Neuronal stem cell (in vitro differentiated cells): ENCODE results near the gene MPP2.

ENCODE experiments used
- DNase-seq: peaks from one replicate; pipeline ENCODE4 v3.0.0-alpha.2; 2013; ENCODE audit warnings: low spot score
- H2AFZ ChIP-seq: one replicate; pipeline ENCODE4 v1.6.1; 2013; ENCODE audit warnings: mild to moderate bottlenecking, low read length, inconsistent platforms
- H2AK5ac ChIP-seq: 2 replicates; pipeline ENCODE4 v1.6.1; 2013; ENCODE audit warnings: low read depth, mild to moderate bottlenecking, inconsistent platforms, low read length, moderate library complexity, mixed read lengths
- H2BK120ac ChIP-seq: 2 replicates; pipeline ENCODE4 v1.6.1; 2013; ENCODE audit warnings: low read depth, mild to moderate bottlenecking, inconsistent platforms, low read length, moderate library complexity, mixed read lengths
- H2BK12ac ChIP-seq: one replicate; pipeline ENCODE4 v1.6.1; 2013; ENCODE audit warnings: low read length, inconsistent platforms
- H2BK15ac ChIP-seq: 2 replicates; pipeline ENCODE4 v1.6.1; 2013; ENCODE audit warnings: mild to moderate bottlenecking, low read length, inconsistent platforms, mixed read lengths
- H2BK5ac ChIP-seq: one replicate; pipeline ENCODE4 v1.6.1; 2013; ENCODE audit warnings: inconsistent platforms, mild to moderate bottlenecking, low read length, moderate library complexity
- H3K14ac ChIP-seq: one replicate; pipeline ENCODE4 v1.6.1; 2013; ENCODE audit warnings: low read length, inconsistent platforms
- H3K18ac ChIP-seq: 2 replicates; pipeline ENCODE4 v1.6.1; 2013; ENCODE audit warnings: low read length, inconsistent platforms
- H3K23ac ChIP-seq: 2 replicates; pipeline ENCODE4 v1.6.1; 2013; ENCODE audit warnings: low read depth, mild to moderate bottlenecking, mixed read lengths, low read length, inconsistent platforms; ENCODE audit not compliant: poor library complexity
- H3K27ac ChIP-seq: replicated peaks from 3 replicates; pipeline ENCODE4 v1.5.1; 2013; ENCODE audit warnings: low read length, inconsistent platforms
- H3K27me3 ChIP-seq, 3 experiments: 2 replicates each; pipeline ENCODE4 v1.6.1; 2013; ENCODE audit warnings: low read length in 3 of 3, mild to moderate bottlenecking in 2 of 3, inconsistent platforms in 1 of 3, low read depth in 1 of 3, mixed read lengths in 1 of 3, moderate library complexity in 1 of 3; ENCODE audit not compliant: control insufficient read depth in 3 of 3, insufficient read depth in 3 of 3
- H3K36me3 ChIP-seq, 2 donors: replicated peaks in 1 of 2; 2 replicates each; pipeline ENCODE4 v1.6.1; 2013; ENCODE audit warnings: low read length in 2 of 2; ENCODE audit not compliant: control insufficient read depth in 2 of 2, insufficient read depth in 2 of 2
- H3K4ac ChIP-seq: 2 replicates; pipeline ENCODE4 v1.6.1; 2013; ENCODE audit warnings: inconsistent platforms, mild to moderate bottlenecking, low read length, moderate library complexity
- H3K4me1 ChIP-seq, 2 donors: 1 replicate in 1 of 2; 2 replicates in 1 of 2; pipeline ENCODE4 v1.6.1; 2013; ENCODE audit warnings: low read length in 2 of 2, low read depth in 1 of 2; ENCODE audit not compliant: control insufficient read depth in 2 of 2, insufficient read depth in 1 of 2
- H3K4me2 ChIP-seq: one replicate; pipeline ENCODE4 v1.6.1; 2013; ENCODE audit warnings: mild to moderate bottlenecking, low read length, inconsistent platforms; ENCODE audit not compliant: insufficient read depth, poor library complexity, severe bottlenecking
- H3K4me3 ChIP-seq, 2 donors: 2 replicates each; pipeline ENCODE4 v1.5.1; 2013; ENCODE audit warnings: low read length in 2 of 2, mild to moderate bottlenecking in 2 of 2, inconsistent platforms in 1 of 2, moderate library complexity in 1 of 2
- H3K79me1 ChIP-seq: one replicate; pipeline ENCODE4 v1.6.1; 2013; ENCODE audit warnings: low read depth, mild to moderate bottlenecking, inconsistent platforms, low read length, moderate library complexity
- H3K9ac ChIP-seq: one replicate; pipeline ENCODE4 v1.6.1; 2013; ENCODE audit warnings: mild to moderate bottlenecking, low read depth, low read length, inconsistent platforms; ENCODE audit not compliant: poor library complexity
- H3K9me3 ChIP-seq, 2 donors: replicated peaks in 1 of 2; 2 replicates each; pipeline versions ENCODE3 to v1.6.1; 2013; ENCODE audit warnings: low read length in 2 of 2, mild to moderate bottlenecking in 2 of 2, inconsistent platforms in 1 of 2, low read depth in 1 of 2, mixed read lengths in 1 of 2, moderate library complexity in 1 of 2; ENCODE audit not compliant: control insufficient read depth in 2 of 2, insufficient read depth in 1 of 2
- H4K8ac ChIP-seq: one replicate; pipeline ENCODE4 v1.6.1; 2013; ENCODE audit warnings: low read depth, mild to moderate bottlenecking, inconsistent platforms, low read length, moderate library complexity
- H4K91ac ChIP-seq: one replicate; pipeline ENCODE4 v1.6.1; 2013; ENCODE audit warnings: low read length, low read depth, mild to moderate bottlenecking, inconsistent platforms; ENCODE audit not compliant: poor library complexity
- WGBS, 2 donors: extraction: QIAGEN DNeasy Blood & Tissue Kit; methylation state at CpG; one replicate each; pipeline ENCODE4 v1.1.7; 2013; ENCODE audit warnings: missing lambda C conversion rate in 2 of 2, mixed read lengths in 1 of 2; ENCODE audit not compliant: insufficient read length in 2 of 2, insufficient replicate concordance in 1 of 2; ENCODE audit errors: extremely low coverage in 2 of 2; 5-methylcytosine and 5-hydroxymethylcytosine counted together

Gene MPP2

DNA sequence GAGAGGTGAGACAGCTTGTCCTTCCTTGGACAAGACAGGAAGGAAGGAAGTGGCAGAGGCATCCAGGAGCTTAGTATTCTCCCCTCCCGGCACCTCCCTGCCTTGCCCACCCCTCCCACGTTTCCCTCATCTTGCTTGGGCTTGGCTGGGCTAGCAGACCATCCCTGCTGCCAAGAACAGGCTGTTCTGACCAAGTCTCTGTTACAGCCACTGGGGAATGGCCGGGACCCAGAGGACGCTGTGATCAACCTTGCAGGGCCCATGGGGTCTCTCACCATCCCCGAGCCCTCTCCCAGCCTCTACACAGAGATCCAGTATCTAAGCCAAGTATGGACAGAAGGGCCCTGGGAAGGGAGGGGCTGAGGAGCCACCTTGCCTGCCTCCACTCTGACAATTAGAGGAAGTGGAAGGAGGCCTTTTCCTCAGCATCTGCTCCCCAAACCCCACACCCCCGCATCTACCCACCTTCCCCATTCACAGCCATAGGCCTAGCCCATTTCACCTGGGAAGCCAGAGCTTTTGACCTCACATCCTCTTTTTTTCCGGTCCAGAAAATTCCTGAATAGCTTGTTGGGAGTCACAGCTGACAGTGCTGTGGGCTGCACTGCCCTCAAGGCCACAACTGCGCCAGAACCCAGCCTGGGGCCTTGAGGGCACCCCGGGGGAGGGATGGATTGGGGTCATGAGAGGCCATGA lies 46.3 kb downstream of the MPP2 start:
- peaks cover 0 to 42% (median 0%) of the 10 kb centered on the region in 3 experiments for H3K27me3 ChIP-seq
- H3K4ac ChIP-seq, result no peak overlapping the region
- no peak overlapping the region for H2BK15ac ChIP-seq
- no peak overlapping the region for H4K8ac ChIP-seq
- H3K23ac ChIP-seq, result no peak overlapping the region
- H3K27ac ChIP-seq, result no peak overlapping the region
- no peak overlapping the region for H2AFZ ChIP-seq
- H2AK5ac ChIP-seq, result no peak overlapping the region
- no peak overlapping the region for H2BK5ac ChIP-seq
- no peaks in the 10 kb centered on the region for H3K9me3 ChIP-seq
- H3K36me3 ChIP-seq, result no peaks in the 10 kb centered on the region
- no peak for DNase-seq
- WGBS, 2 donors, result no CpG with 5 or more reads among the region's 9 CpGs
- H2BK12ac ChIP-seq, result peak overlapping the region; percentile 30
- H3K14ac ChIP-seq, result no peak overlapping the region
- H2BK120ac ChIP-seq, result no peak overlapping the region
- no peak overlapping the region for H3K4me3 ChIP-seq
- peak overlapping the region; percentile 22 for H3K18ac ChIP-seq
- H3K4me2 ChIP-seq, result no peak overlapping the region
- no peaks in the 10 kb centered on the region for H3K79me1 ChIP-seq
- H3K9ac ChIP-seq, result no peak overlapping the region
- H4K91ac ChIP-seq, result no peak overlapping the region
- H3K4me1 ChIP-seq, result peaks cover 4 to 17% of the 10 kb centered on the region in 2 donors

DNA sequence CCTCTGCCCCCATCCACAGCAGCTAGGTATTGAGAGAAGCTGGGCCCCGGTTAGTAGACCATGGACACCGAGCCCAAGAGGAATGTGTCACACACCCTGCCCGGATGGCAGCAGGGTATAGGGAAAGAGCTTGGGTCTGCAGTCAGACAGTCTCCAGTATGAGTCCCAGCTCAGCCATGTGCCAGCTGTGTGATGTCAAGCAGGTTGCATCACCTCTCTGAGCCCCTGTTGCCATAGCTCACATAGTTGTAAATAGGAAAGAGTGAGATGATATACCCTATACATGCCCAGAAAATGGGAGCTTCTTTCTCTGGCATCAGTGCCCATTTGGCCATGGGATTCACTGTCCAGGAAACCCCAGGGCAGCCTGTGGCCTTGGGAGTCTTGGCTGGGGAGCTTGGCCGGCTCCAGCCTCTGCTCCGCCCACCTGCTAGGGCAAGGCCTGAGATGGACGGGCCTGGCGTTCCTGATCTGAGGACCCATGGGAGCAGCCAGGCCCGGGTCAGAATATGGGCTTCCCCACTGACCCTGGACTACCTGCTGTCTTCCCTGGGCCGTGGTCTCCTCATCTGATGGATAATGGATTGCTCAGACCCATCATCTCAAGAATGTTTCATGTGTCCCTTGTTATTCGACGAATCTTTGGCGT lies 47.1 kb downstream of the MPP2 start:
- Histone ChIP-seq H3K14ac (no peak overlapping the region), H2AFZ (no peak overlapping the region), H2BK15ac (no peak overlapping the region), H2BK5ac (no peak overlapping the region), H3K9me3 (no peaks in the 10 kb centered on the region), H3K4me3 (no peak overlapping the region), H3K79me1 (no peaks in the 10 kb centered on the region), H3K4me2 (no peak overlapping the region), H2AK5ac (peak overlapping the region; percentile 6), H4K91ac (no peak overlapping the region), H3K18ac (no peak overlapping the region), H3K27ac (no peak overlapping the region), H3K9ac (no peak overlapping the region), H3K4me1 (peaks cover 4 to 17% of the 10 kb centered on the region in 2 donors), H3K23ac (peak overlapping the region; percentile 87), H2BK120ac (no peak overlapping the region), H4K8ac (no peak overlapping the region), H3K36me3 (no peaks in the 10 kb centered on the region), H3K27me3 (peaks cover 0 to 48% (median 0%) of the 10 kb centered on the region in 3 experiments), H3K4ac (no peak overlapping the region), H2BK12ac (no peak overlapping the region)
- no CpG with 5 or more reads among the region's 12 CpGs for WGBS, 2 donors
- DNase-seq, result no peak

DNA sequence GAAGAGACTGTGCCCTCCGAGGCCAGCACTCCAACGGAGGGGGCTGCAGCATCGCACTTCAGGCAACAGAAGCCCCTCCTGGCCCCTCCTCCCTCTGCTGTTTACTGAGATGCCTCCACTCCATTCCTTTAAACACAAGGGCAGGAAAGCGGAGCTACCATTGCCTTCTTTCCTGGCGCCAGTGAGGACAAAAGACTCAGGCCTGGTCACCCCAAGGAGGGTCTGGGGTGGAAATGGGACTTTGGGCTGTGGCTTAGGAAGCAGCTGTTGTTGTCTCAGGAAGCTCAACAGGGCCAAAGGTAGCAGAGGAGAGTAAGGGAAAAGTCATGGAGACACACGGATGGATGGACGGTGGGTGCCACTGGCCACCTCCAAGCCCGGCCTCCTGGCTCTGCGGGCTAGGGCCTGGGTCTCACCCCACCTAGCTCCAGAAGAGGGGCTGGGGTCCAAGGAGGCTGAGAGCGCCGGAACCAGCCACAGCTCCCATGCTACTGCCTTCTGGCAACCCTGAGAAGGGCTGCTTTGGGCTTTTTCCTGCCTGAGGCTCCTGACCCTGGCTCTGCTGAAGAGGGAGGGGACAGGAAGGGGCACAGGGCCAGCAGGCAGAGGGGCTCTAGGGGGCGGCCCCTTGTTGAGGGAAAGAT lies 49.3 kb downstream of the MPP2 start:
- H2AFZ ChIP-seq, result peak overlapping the region; percentile 68
- peaks cover 0 to 63% (median 0%) of the 10 kb centered on the region in 3 experiments for H3K27me3 ChIP-seq
- H3K36me3 ChIP-seq, result no peaks in the 10 kb centered on the region
- peaks cover 4 to 9% of the 10 kb centered on the region in 2 donors for H3K4me1 ChIP-seq
- H3K9ac ChIP-seq, result peak overlapping the region; percentile 25
- peak overlapping the region; percentile 16 for H3K23ac ChIP-seq
- H2BK5ac ChIP-seq, result peak overlapping the region; percentile 43
- H3K4ac ChIP-seq, result no peak overlapping the region
- no peak overlapping the region for H2BK15ac ChIP-seq
- H4K8ac ChIP-seq, result no peak overlapping the region
- H3K14ac ChIP-seq, result peak overlapping the region; percentile 40
- H2BK120ac ChIP-seq, result no peak overlapping the region
- no peak overlapping the region for H2BK12ac ChIP-seq
- H4K91ac ChIP-seq, result peak overlapping the region; percentile 44
- no peaks in the 10 kb centered on the region for H3K9me3 ChIP-seq
- no peak overlapping the region for H3K4me3 ChIP-seq
- H2AK5ac ChIP-seq, result peak overlapping the region; percentile 45
- H3K27ac ChIP-seq, result no peak overlapping the region
- no peaks in the 10 kb centered on the region for H3K79me1 ChIP-seq
- no peak for DNase-seq
- no CpG with 5 or more reads among the region's 12 CpGs for WGBS, 2 donors
- H3K4me2 ChIP-seq, result no peak overlapping the region
- H3K18ac ChIP-seq, result peak overlapping the region; percentile 70

DNA sequence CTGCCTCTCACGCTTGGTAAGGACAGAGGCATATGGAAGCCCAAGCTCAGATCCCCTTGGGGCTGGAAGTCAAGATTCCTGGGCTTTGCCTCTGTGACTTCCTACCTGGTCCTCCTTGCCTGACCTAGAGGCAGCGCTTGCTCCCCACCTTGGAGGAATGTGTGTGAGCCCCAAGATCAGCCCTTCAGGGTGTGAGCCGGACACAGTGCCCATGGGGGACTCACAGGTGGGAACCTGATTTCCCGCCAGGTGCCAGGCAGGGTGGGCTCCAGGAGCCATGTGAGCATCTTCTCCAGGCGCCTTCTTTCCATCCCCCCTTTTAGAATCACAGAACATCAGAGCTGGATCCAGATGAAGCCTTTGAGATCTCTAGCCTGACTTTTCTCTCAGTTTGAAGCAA lies 50.2 kb downstream of the MPP2 start:
- Histone ChIP-seq H3K4me3 (no peak overlapping the region), H3K18ac (no peak overlapping the region), H4K91ac (no peak overlapping the region), H4K8ac (no peak overlapping the region), H2AK5ac (peak overlapping the region; percentile 66), H3K27ac (no peak overlapping the region), H3K14ac (no peak overlapping the region), H3K4me2 (no peak overlapping the region), H3K79me1 (no peaks in the 10 kb centered on the region), H3K36me3 (no peaks in the 10 kb centered on the region), H2BK12ac (no peak overlapping the region), H3K4ac (no peak overlapping the region), H2BK120ac (no peak overlapping the region), H3K27me3 (peaks cover 0 to 64% (median 0%) of the 10 kb centered on the region in 3 experiments), H3K23ac (no peak overlapping the region), H2BK5ac (no peak overlapping the region), H3K9ac (no peak overlapping the region), H2BK15ac (no peak overlapping the region), H3K4me1 (peaks cover 4 to 9% of the 10 kb centered on the region in 2 donors), H2AFZ (no peak overlapping the region), H3K9me3 (no peaks in the 10 kb centered on the region)
- no CpG with 5 or more reads among the region's 5 CpGs for WGBS, 2 donors
- DNase-seq, result no peak
